NT2/D1 (cell line): ENCODE measurements around the gene KCNG2.
"Not testable (repeated sequence)": the region's sequence is repeated elsewhere in the genome, so short reads cannot be mapped to it uniquely, and the experiment has no call there.

Experiments used
- DNase-seq: peaks from one replicate; pipeline ENCODE4 v3.0.0-alpha.2; 2011; ENCODE audit warnings: low read depth, low spot score
- H3K27me3 ChIP-seq: 2 replicates; pipeline ENCODE4 v1.6.0; 2011; ENCODE audit warnings: mild to moderate bottlenecking; ENCODE audit not compliant: insufficient read length, insufficient read depth
- H3K36me3 ChIP-seq: 2 replicates; pipeline ENCODE4 v1.6.1; 2011; ENCODE audit warnings: mild to moderate bottlenecking, low read length, mixed read lengths; ENCODE audit not compliant: insufficient read depth, insufficient read length
- H3K4me1 ChIP-seq: 2 replicates; pipeline ENCODE4 v1.5.1; 2011; ENCODE audit not compliant: insufficient read depth, insufficient read length
- H3K4me3 ChIP-seq: 2 replicates; pipeline ENCODE4 v1.5.1; 2011; ENCODE audit warnings: low read depth; ENCODE audit not compliant: insufficient read length
- H3K9ac ChIP-seq: 2 replicates; pipeline ENCODE4 v1.6.0; 2011; ENCODE audit warnings: low read depth; ENCODE audit not compliant: insufficient read length
- H3K9me3 ChIP-seq: 2 replicates; pipeline ENCODE4 v1.5.1; 2011; ENCODE audit warnings: mild to moderate bottlenecking, low read length; ENCODE audit not compliant: insufficient read depth
- SUZ12 ChIP-seq: IDR thresholded peaks from 2 replicates; pipeline ENCODE4 v1.6.1; 2011; ENCODE audit not compliant: insufficient read length, insufficient read depth; ENCODE audit errors: extremely low read depth
- YY1 ChIP-seq: IDR thresholded peaks from 2 replicates; pipeline ENCODE4 v1.6.1; 2011; ENCODE audit not compliant: insufficient read length, insufficient read depth
- ZNF274 ChIP-seq: IDR thresholded peaks from 2 replicates; pipeline ENCODE4 v1.6.1; 2011; ENCODE audit warnings: mild to moderate bottlenecking, low read depth, low read length

Gene KCNG2

DNA sequence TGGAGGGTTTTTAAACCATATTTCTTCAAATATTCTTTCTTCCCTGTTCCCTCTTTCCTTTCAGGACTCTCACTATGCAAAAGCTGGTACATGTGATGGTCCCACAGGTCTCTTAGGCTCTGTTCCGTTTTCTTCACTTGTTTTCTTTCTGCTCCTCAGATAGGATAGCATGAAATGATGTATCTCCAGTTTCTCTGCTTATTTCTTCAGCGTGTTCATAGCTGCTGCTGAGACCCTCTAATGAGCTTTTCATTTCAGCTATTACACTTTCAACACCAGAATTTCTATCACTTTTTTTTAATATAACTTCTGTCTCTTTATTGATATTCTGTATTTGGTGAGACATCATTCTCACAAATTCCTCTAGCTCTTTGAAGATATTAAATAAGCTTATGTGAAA, 63.9 kb downstream of the KCNG2 start:
- DNase-seq, result no peak
- H3K36me3 ChIP-seq, result no peaks in the 10 kb centered on the region
- TF ChIP-seq SUZ12, result no peak
- no peak for TF ChIP-seq YY1
- TF ChIP-seq ZNF274, result no peak
- no peaks in the 10 kb centered on the region for H3K27me3 ChIP-seq
- H3K4me3 ChIP-seq, result no peak overlapping the region
- no peak overlapping the region for H3K9ac ChIP-seq
- H3K4me1 ChIP-seq, result no peaks in the 10 kb centered on the region
- H3K9me3 ChIP-seq, result no peaks in the 10 kb centered on the region

DNA sequence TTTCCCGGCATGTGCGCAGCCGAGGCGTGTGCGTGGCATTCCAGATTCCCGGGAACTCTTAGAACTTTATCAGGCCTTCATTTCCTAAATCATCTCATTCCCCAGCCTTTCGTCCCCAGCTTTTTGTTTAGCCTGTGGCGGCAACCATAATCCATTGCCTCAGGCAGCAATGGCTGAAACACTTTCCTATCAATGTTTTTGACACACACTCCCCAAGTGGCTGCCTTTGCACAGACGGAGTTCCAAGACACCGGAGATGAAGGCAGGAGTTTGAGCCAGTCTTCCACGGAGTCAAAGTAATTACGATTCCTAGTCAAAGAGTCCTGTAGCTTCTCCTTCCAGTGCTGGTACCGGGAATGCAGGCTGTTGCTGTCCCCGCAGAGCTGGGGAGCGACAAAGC, 64.8 kb downstream of the KCNG2 start:
- DNase-seq, result no peak
- Histone ChIP-seq H3K27me3 (no peaks in the 10 kb centered on the region), H3K9ac (no peak overlapping the region), H3K9me3 (no peaks in the 10 kb centered on the region), H3K36me3 (no peaks in the 10 kb centered on the region), H3K4me1 (no peaks in the 10 kb centered on the region), H3K4me3 (no peak overlapping the region)
- TF ChIP-seq ZNF274 (no peak), YY1 (no peak), SUZ12 (no peak)

DNA sequence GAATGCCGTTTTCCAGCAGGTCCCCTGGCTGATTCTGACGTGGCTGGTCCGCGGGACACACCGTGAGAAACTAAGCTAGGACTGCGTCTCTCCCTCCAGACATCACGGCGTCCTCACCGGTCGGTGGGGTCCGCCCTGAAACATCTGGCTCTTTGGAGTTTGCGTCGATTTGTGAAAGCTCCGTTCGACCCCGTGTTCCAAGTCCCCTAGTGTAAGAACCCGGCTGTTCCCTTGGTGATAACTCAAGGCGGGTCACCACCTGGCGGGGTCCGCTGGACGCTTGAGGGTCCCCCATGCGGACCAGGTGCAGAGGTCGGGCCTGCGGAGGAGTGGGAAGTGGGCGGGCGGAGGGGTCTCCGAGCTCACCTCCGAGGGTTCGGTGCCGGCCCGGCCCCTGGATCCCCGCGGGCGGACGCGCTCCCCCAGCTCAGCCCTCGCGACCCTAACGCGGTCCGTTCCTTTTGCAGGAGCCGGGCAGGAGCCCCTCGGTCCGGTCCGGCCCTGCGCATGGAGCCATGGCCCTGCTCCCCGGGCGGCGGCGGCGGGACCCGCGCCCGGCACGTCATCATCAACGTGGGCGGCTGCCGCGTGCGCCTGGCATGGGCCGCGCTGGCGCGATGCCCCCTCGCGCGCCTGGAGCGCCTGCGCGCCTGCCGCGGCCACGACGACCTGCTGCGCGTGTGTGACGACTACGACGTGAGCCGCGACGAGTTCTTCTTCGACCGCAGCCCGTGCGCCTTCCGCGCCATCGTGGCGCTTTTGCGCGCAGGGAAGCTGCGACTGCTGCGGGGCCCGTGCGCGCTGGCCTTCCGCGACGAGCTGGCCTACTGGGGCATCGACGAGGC, 65.6 kb downstream of the KCNG2 start:
- Histone ChIP-seq H3K4me3 (no peak overlapping the region), H3K36me3 (no peaks in the 10 kb centered on the region), H3K9ac (no peak overlapping the region), H3K9me3 (no peaks in the 10 kb centered on the region), H3K27me3 (no peaks in the 10 kb centered on the region), H3K4me1 (no peaks in the 10 kb centered on the region)
- DNase-seq, result no peak
- TF ChIP-seq ZNF274, result no peak
- TF ChIP-seq SUZ12, result no peak
- TF ChIP-seq YY1, result no peak

DNA sequence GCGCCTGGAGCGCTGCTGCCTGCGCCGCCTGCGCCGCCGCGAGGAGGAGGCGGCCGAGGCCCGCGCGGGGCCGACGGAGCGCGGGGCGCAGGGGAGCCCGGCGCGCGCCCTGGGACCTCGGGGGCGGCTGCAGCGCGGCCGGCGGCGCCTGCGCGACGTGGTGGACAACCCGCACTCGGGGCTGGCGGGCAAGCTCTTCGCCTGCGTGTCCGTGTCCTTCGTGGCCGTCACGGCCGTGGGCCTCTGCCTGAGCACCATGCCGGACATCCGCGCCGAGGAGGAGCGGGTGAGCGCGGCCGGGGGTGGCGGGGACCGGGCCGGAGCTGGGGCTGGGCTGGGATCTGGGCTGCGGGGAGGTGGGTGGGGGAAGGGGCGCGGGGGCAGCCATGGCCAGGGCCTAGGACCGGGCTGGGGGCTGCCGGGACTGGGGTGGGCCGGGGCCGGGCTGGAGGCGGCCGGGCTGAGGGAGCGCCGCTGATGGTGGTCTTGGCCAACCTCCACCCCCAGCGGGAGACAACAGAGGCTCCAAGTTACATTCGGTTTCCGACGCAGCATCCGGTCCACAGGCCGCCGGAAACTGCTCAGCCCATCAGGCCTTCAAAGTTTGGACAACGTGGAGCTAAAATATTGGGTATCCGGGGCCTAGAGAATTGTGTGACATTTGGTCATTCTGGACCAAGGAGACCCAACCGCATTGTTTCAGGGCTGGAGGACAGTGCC, 66.4 kb downstream of the KCNG2 start:
- H3K4me3 ChIP-seq, result no peak overlapping the region
- H3K27me3 ChIP-seq, result no peaks in the 10 kb centered on the region
- no peaks in the 10 kb centered on the region for H3K36me3 ChIP-seq
- H3K4me1 ChIP-seq, result no peaks in the 10 kb centered on the region
- H3K9ac ChIP-seq, result peak overlapping the region; percentile 10
- TF ChIP-seq ZNF274, result no peak
- H3K9me3 ChIP-seq, result no peaks in the 10 kb centered on the region
- DNase-seq, result no peak

DNA sequence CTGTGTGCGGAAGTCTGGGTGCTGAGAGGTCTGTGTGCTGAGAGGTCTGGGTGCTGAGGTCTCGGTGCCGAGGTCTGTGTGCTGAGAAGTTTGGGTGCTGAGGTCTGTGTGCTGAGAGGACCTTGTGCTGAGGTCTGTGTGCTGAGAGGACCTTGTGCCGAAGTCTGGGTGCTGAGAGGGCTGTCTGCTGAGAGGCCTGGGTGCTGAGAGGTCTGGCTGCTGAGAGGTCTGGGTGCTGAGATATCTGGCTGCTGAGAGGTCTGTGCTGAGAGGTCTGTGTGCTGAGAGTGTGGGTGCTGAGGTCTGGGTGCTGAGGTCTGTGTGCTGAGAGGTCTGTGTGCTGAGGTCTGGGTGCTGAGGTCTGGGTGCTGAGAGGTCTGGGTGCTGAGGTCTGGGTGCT, 67.2 kb downstream of the KCNG2 start:
- H3K36me3 ChIP-seq, DNase-seq, H3K27me3 ChIP-seq, H3K4me1 ChIP-seq, H3K4me3 ChIP-seq, H3K9me3 ChIP-seq: not testable (repeated sequence)
- H3K9ac ChIP-seq, result peak overlapping the region; percentile 10

DNA sequence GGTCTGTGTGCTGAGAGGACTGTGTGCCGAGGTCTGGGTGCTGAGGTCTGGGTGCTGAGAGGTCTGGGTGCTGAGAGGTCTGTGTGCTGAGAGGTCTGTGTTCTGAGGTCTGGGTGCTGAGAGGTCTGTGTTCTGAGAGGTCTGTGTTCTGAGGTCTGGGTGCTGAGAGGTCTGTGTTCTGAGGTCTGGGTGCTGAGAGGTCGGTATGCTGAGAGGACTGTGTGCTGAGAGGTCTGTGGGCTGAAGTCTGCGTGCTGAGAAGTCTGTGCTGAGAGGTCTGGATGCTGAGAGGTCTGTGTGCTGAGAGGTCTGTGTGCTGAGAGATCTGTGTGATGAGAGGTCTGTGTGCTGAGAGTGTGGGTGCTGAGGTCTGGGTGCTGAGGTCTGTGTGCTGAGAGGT, 68.2 kb downstream of the KCNG2 start:
- not testable (repeated sequence) for H3K9me3 ChIP-seq, H3K4me3 ChIP-seq, DNase-seq, H3K27me3 ChIP-seq, H3K36me3 ChIP-seq, H3K4me1 ChIP-seq, H3K9ac ChIP-seq

DNA sequence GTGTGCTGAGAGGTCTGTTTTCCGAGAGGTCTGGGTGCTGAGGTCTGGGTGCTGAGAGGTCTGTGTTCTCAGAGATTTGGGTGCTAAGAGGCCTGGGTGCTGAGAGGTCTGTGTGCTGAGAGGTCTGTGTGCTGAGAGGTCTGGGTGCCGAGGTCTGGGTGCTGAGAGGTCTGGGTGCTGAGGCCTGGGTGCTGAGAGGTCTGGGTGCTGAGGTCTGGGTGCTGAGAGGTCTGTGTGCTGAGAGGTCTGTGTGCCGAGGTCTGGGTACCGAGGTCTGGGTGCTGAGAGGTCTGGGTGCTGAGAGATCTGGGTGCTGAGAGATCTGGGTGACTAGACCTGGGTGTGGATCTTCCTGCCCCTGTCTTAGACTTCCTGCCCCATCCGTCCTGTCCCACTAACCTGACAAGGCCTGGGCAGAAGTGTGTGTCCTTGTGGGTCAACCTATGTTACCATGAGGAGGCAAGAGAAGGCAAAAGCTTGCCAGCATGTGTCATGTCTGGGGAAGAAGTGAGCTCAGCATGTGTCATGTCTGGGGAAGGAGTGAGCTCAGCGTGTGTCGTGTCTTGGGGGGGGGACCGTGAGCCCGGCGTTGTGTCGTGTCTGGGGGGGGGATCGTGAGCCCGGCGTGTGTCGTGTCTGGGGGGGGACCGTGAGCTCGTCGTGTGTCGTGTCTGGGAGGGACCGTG, 69.3 kb downstream of the KCNG2 start:
- H3K9ac ChIP-seq, result no peak overlapping the region
- no peak for DNase-seq

More for the DNA sequence above, 69.3 kb downstream of the KCNG2 start:
- no peak for TF ChIP-seq YY1
- TF ChIP-seq SUZ12, result no peak
- no peak for TF ChIP-seq ZNF274
- Histone ChIP-seq H3K4me1 (no peaks in the 10 kb centered on the region), H3K36me3 (no peaks in the 10 kb centered on the region), H3K4me3 (no peak overlapping the region), H3K27me3 (no peaks in the 10 kb centered on the region), H3K9me3 (no peaks in the 10 kb centered on the region)
